ENCODE data around the gene UMPS. TPM values are rescaled to one million over a fixed set of nuclear protein-coding genes. Genes with fewer than 3 reads are reported as not detected.

Gene UMPS
- total RNA-seq, 4 donors from 2014 or later, result 20.6 to 30.1 (median 24.8) TPM

DNA sequence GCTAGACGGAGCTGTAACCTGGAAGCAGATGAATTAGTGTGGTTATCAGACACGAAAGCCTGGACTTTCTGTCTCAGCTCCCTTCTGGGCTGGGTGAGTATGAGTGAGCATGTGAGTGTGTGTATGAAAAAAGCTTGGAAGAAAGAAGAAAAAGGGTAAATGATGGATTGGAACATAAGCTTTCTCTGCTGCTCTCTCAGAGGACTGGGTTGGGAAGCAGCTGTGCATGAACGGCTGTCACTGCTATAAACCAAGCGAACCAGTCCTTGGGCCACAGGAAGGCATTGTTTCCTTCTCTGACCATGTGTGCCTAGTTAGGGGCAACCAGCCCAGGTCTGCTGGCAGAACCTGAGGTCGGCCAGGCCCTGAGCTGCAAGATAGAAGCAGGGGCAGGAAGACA lies 37.0 kb downstream of the UMPS start:
- DNase-seq (ENCODE audit: low spot score in 2 of 2), result no peak
- no peaks in the 10 kb centered on the region for H3K27me3 ChIP-seq
- peaks cover 65% of the 10 kb centered on the region for H3K36me3 ChIP-seq
- peaks cover 32% of the 10 kb centered on the region for H3K4me1 ChIP-seq
- H3K27ac ChIP-seq, result no peak overlapping the region
- 87% methylated on average over 5 of the region's 5 CpGs for WGBS
- H3K9me3 ChIP-seq, result no peaks in the 10 kb centered on the region
- TF ChIP-seq POLR2A (IDR thresholded peaks at IDR 0.05), result no peak
- TF ChIP-seq POLR2AphosphoS5 (IDR thresholded peaks at IDR 0.05), result no peak
- no peak for TF ChIP-seq CTCF (IDR thresholded peaks at IDR 0.05)
- no peak for TF ChIP-seq EP300 (IDR thresholded peaks at IDR 0.05)
- H3K4me3 ChIP-seq, result no peak overlapping the region

DNA sequence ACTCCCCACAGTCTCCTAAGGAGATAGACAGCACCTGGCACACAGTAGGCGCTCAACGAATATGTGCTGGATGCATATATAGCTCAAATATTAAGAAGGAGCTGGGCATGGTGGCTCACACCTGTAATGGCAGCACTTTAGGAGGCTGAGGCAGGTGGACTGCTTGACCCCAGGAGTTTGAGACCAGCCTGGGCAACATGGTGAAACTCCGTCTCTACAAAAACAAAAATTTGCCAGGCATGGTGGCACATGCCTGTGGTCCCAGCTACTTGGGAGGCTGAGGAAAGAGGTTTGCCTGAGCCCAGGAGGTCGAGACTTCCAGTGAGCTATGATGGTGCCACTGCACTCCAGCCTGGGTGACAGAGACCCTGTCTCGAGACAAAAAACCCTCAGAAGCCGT lies 37.4 kb downstream of the UMPS start:
- peaks cover 65% of the 10 kb centered on the region for H3K36me3 ChIP-seq

DNA sequence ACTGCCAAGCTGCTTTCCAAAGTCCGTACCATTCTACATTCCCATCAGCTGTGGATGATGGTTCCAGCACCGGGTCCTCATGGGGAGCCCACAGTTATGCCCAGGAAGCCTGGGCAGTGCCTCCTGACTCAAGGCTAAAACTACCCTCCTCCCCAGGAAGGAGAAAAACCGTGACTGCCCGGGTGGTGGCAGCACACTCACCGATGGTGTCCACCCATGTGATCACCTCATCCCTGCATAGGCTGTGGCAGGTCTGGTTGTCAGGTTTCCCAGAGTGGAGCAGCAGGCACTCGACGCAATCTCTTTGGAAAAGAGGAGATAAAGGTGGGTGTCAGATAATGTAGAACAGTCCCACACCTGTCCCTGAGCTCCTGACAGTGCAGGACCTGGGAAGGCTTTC lies 38.6 kb downstream of the UMPS start:
- Histone ChIP-seq H3K27me3 (no peaks in the 10 kb centered on the region), H3K27ac (no peak overlapping the region), H3K9me3 (no peaks in the 10 kb centered on the region), H3K4me3 (no peak overlapping the region), H3K36me3 (peaks cover 57% of the 10 kb centered on the region), H3K4me1 (peaks cover 36% of the 10 kb centered on the region)
- TF ChIP-seq POLR2AphosphoS5 (IDR thresholded peaks at IDR 0.05) (no peak), CTCF (IDR thresholded peaks at IDR 0.05) (peak in 1 of 2 donors; percentile 11)
- DNase-seq (ENCODE audit: low spot score in 2 of 2), result no peak
- 68% methylated on average over 7 of the region's 7 CpGs for WGBS

More for the DNA sequence above, 37.4 kb downstream of the UMPS start:
- 90% methylated on average over 6 of the region's 6 CpGs for WGBS
- H3K27me3 ChIP-seq, result no peaks in the 10 kb centered on the region
- no peaks in the 10 kb centered on the region for H3K9me3 ChIP-seq
- TF ChIP-seq CTCF (IDR thresholded peaks at IDR 0.05) (no peak), POLR2A (IDR thresholded peaks at IDR 0.05) (no peak)
- H3K4me1 ChIP-seq, result peaks cover 36% of the 10 kb centered on the region
- H3K4me3 ChIP-seq, result no peak overlapping the region
- H3K27ac ChIP-seq, result no peak overlapping the region
- DNase-seq (ENCODE audit: low spot score in 2 of 2), result no peak

GRCh38 chr3:124769462-124769861 lies 39.2 kb downstream of the UMPS start:
- H3K4me1 ChIP-seq, result peaks cover 41% of the 10 kb centered on the region
- H3K36me3 ChIP-seq, result peaks cover 51% of the 10 kb centered on the region
- DNase-seq (ENCODE audit: low spot score in 2 of 2), result no peak
- WGBS, result 84% methylated on average over 9 of the region's 9 CpGs
- TF ChIP-seq POLR2A (IDR thresholded peaks at IDR 0.05), result no peak
- no peak for TF ChIP-seq POLR2AphosphoS5 (IDR thresholded peaks at IDR 0.05)
- TF ChIP-seq CTCF (IDR thresholded peaks at IDR 0.05), result no peak
- TF ChIP-seq EP300 (IDR thresholded peaks at IDR 0.05), result no peak
- H3K27ac ChIP-seq, result no peak overlapping the region
- no peak overlapping the region for H3K4me3 ChIP-seq
- no peaks in the 10 kb centered on the region for H3K9me3 ChIP-seq
- no peaks in the 10 kb centered on the region for H3K27me3 ChIP-seq

- TF ChIP-seq EP300 (IDR thresholded peaks at IDR 0.05) (no peak), POLR2A (IDR thresholded peaks at IDR 0.05) (no peak), CTCF (IDR thresholded peaks at IDR 0.05) (no peak), POLR2AphosphoS5 (IDR thresholded peaks at IDR 0.05) (no peak)
- Histone ChIP-seq H3K36me3 (peaks cover 40% of the 10 kb centered on the region), H3K4me3 (no peak overlapping the region), H3K27me3 (no peaks in the 10 kb centered on the region), H3K9me3 (no peaks in the 10 kb centered on the region), H3K4me1 (peaks cover 48% of the 10 kb centered on the region), H3K27ac (peak overlapping the region; percentile 16)
- DNase-seq (ENCODE audit: low spot score in 2 of 2), result no peak
- 68% methylated on average over 10 of the region's 10 CpGs for WGBS
Measured at GRCh38 chr3:124770336-124771082, 40.3 kb downstream of the UMPS start.

Data from suprapubic skin (tissue), 4 donors.